Measurements from ENCODE around the gene GSTT4. TPM values are rescaled to one million over a fixed set of nuclear protein-coding genes. Genes with fewer than 3 reads are reported as not detected.

Gene GSTT4
- total and polyA plus RNA-seq, 12 donors: not detected

- Histone ChIP-seq H3K27ac (peak overlapping the region in 1 of 5 donors; percentile 2), H3K36me3 (replicated peaks in 1 of 2) (no peaks in the 10 kb centered on the region), H3K27me3 (no peaks in the 10 kb centered on the region), H3K4me3 (no peak overlapping the region), H3K4me1 (replicated peaks in 1 of 2) (peaks cover 9 to 30% of the 10 kb centered on the region in 2 donors), H3K9me3 (replicated peaks in 1 of 3) (no peaks in the 10 kb centered on the region)
- no peak for DNase-seq
- intact Hi-C loops (cut with DNase I): no loop called here
- no peak for TF ChIP-seq POLR2A (IDR thresholded peaks at IDR 0.05)
- TF ChIP-seq CTCF (IDR thresholded peaks at IDR 0.05): peak in 1 of 6 experiments; percentile 13
Observed at GRCh38 chr22:24023204-24023789, 18.0 kb upstream of the GSTT4 start.

GRCh38 chr22:24021304-24021703, 16.1 kb upstream of the GSTT4 start:
- no peak overlapping the region for H3K4me3 ChIP-seq
- H3K36me3 ChIP-seq (replicated peaks in 1 of 2): no peaks in the 10 kb centered on the region
- no peaks in the 10 kb centered on the region for H3K9me3 ChIP-seq (replicated peaks in 1 of 3)
- intact Hi-C loops (cut with DNase I): no loop called here
- peaks cover 2 to 12% of the 10 kb centered on the region in 2 donors for H3K4me1 ChIP-seq (replicated peaks in 1 of 2)
- TF ChIP-seq POLR2A (IDR thresholded peaks at IDR 0.05): no peak
- TF ChIP-seq CTCF (IDR thresholded peaks at IDR 0.05): no peak
- DNase-seq: no peak
- H3K27me3 ChIP-seq: no peaks in the 10 kb centered on the region
- H3K27ac ChIP-seq: no peak overlapping the region
- WGBS, 4 donors: 98 to 99% (median 98%) methylated on average over 3 of the region's 3 CpGs

- intact Hi-C loops (cut with DNase I): no loop called here
- H3K27me3 ChIP-seq: no peaks in the 10 kb centered on the region
- no peak for DNase-seq
- TF ChIP-seq CTCF (IDR thresholded peaks at IDR 0.05): no peak
- no peak for TF ChIP-seq POLR2A (IDR thresholded peaks at IDR 0.05)
- peaks cover 18 to 29% of the 10 kb centered on the region in 2 donors for H3K4me1 ChIP-seq (replicated peaks in 1 of 2)
- H3K27ac ChIP-seq: no peak overlapping the region
- no peak overlapping the region for H3K4me3 ChIP-seq
- WGBS, 4 donors: 95 to 98% (median 97%) methylated on average over 1 of the region's 1 CpG
- no peaks in the 10 kb centered on the region for H3K36me3 ChIP-seq (replicated peaks in 1 of 2)
- H3K9me3 ChIP-seq (replicated peaks in 1 of 3): no peaks in the 10 kb centered on the region
Observed at GRCh38 chr22:24016156-24016555, 10.9 kb upstream of the GSTT4 start.

- Histone ChIP-seq H3K36me3 (replicated peaks in 1 of 2) (no peaks in the 10 kb centered on the region), H3K27ac (peak overlapping the region in 4 of 5 donors; percentile 72 to 89 (median 81)), H3K9me3 (replicated peaks in 1 of 3) (no peaks in the 10 kb centered on the region), H3K4me3 (peak overlapping the region; percentile 43 to 99 (median 78)), H3K4me1 (replicated peaks in 1 of 2) (peaks cover 18 to 25% of the 10 kb centered on the region in 2 donors), H3K27me3 (no peaks in the 10 kb centered on the region)
- TF ChIP-seq CTCF (IDR thresholded peaks at IDR 0.05): no peak
- no peak for DNase-seq
- intact Hi-C loops (cut with DNase I): no loop called here
- WGBS, 4 donors: 1 to 3% (median 1%) methylated on average over 10 of the region's 10 CpGs
Observed at GRCh38 chr22:24011735-24012068, 6.4 kb upstream of the GSTT4 start.

Measured in adrenal gland (tissue), 12 donors.